Sigmoid colon (tissue), 4 donors: Measurements from ENCODE around the gene MAGI2.

ENCODE experiments used
- EP300 ChIP-seq, 4 donors: sonication (generic); formaldehyde crosslinking; IDR thresholded peaks; one replicate each; pipeline ENCODE4 v1.6.1; 2017; ENCODE audit warnings: antibody characterized with exemption in 4 of 4
- POLR2A ChIP-seq, 2 donors: fragments of 450-650 bp; IDR thresholded peaks; one replicate each; pipeline ENCODE4 v1.6.1; 2016; ENCODE audit warnings: antibody characterized with exemption in 2 of 2, mild to moderate bottlenecking in 2 of 2, moderate library complexity in 2 of 2
- POLR2AphosphoS5 ChIP-seq, 4 donors: sonication (generic); formaldehyde crosslinking; IDR thresholded peaks; one replicate each; pipeline ENCODE4 v1.6.1; 2017; ENCODE audit warnings: antibody characterized with exemption in 4 of 4
- TF ChIP-seq, protein P1 (sequence below), 4 experiments: fragments of 450-650 bp in 3 of 4; fragments of 200-600 bp in 1 of 4; IDR thresholded peaks; one replicate each; pipeline ENCODE4 v1.5.1; 2016 to 2019; ENCODE audit warnings: antibody characterized with exemption in 4 of 4, mild to moderate bottlenecking in 3 of 4, moderate library complexity in 2 of 4

DNA sequence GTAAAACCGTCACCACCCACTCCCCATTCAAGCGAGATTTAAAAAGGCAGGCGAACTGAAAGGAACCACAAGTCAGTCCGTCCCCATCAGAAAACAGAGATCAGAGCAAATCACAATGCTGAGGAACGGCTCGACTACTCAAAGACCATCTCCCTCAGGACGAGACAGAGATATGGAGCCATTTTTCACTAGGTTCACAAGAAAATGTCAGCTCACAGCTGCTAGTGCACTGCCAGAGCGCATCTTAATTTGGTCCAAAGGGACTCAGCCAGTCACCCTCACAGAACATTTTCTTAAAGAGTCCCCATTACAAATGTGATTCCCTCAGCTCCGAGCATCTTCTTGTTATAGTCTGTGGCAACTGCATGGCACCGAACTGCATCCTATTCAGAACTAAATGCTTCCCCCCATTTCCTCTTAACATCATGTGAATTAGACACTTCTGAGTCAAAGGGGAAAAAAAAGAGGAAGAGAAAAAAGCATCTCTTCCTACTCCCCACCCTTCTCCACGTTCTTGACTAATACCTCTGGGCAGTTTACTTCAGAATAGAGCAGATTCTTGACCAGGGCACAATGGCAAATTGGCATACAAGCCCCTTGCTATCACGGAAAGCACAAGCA lies 683.9 kb downstream of the MAGI2 start:
- TF ChIP-seq, protein P1, sequence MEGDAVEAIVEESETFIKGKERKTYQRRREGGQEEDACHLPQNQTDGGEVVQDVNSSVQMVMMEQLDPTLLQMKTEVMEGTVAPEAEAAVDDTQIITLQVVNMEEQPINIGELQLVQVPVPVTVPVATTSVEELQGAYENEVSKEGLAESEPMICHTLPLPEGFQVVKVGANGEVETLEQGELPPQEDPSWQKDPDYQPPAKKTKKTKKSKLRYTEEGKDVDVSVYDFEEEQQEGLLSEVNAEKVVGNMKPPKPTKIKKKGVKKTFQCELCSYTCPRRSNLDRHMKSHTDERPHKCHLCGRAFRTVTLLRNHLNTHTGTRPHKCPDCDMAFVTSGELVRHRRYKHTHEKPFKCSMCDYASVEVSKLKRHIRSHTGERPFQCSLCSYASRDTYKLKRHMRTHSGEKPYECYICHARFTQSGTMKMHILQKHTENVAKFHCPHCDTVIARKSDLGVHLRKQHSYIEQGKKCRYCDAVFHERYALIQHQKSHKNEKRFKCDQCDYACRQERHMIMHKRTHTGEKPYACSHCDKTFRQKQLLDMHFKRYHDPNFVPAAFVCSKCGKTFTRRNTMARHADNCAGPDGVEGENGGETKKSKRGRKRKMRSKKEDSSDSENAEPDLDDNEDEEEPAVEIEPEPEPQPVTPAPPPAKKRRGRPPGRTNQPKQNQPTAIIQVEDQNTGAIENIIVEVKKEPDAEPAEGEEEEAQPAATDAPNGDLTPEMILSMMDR (IDR thresholded peaks at IDR 0.05) = no peak
- TF ChIP-seq POLR2A (IDR thresholded peaks at IDR 0.05) (no peak), EP300 (IDR thresholded peaks at IDR 0.05) (no peak), POLR2AphosphoS5 (IDR thresholded peaks at IDR 0.05) (no peak)
